ENCODE results near the gene IER3IP1. TPM values are rescaled to one million over a fixed set of nuclear protein-coding genes. Genes with fewer than 3 reads are reported as not detected.
A peak's percentile ranks its signal among the peaks of the same experiment; 100 is the strongest.

Gene IER3IP1
- polyA plus RNA-seq, 1 donor from 2014 or later, result 12.7 TPM

DNA sequence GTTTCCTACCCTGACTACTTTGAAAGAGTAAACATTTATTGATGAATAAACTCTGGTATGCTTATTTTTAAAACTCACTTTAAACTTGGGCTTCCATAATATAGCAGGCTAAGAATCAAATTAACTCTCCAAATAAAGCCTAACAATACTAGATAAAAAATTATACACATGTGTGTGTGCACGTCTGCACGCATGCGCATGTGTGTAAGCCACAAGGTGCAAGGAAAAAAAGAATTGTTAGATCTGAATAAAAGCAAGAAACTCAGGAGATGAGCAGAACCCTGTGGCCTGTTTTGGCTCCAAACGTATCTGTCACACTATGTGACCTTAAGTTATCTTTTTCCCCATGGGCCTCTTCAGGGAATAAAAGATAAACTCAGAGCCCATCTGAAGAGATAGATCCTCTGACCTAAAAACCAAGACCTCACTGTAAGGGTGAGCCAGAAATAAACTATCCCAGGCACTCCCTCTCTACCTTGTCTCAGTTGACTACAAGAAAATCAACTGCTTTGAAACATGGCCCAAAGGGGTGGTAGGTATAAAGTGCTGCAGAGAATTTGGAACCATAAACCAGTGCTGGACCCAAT lies 32.2 kb downstream of the IER3IP1 start:
- Mint-ChIP-seq H3K4me3 (no peak overlapping the region), H3K36me3 (peaks cover 7% of the 10 kb centered on the region), H3K27ac (no peak overlapping the region), H3K27me3 (no peaks in the 10 kb centered on the region), H3K4me1 (peaks cover 25 to 30% (median 30%) of the 10 kb centered on the region in 3 donors), H3K9me3 (no peaks in the 10 kb centered on the region)

DNA sequence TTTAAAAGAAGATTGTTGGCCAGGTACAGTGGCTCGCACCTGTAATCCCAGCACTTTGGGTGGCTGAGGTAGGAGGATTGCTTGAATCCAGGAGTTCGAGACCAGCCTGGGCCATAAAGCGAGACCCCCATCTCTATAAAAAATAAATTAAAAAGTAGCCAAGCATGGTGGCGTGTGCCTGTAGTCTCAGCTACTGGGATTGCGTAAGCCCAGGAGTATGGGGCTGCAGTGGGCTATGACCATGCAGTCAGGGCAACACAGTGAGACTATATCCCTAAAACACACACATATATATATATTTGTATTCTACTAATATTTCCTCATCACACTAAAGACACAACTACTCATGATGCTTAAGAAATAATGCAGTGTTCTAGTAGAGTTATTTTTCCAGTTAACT lies 33.0 kb downstream of the IER3IP1 start:
- no peaks in the 10 kb centered on the region for H3K27me3 Mint-ChIP-seq
- peaks cover 7% of the 10 kb centered on the region for H3K36me3 Mint-ChIP-seq

DNA sequence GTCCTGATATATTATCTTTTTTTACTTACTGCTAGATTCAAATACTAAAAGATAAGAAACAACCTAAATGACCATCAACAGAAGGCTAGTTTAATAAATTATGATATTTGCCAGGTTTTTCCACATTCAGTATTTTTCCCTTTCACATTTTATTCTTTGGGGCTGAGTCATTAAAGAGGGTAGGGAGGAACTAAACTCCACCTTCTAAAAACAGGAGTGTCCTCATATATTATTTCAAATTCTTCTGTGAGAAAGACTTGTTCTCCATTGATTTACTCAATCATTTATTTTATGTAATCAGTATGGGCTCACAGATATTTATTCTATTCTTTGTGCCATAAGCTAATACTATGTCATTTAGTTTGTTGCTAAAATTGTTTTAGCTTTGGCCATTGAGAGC lies 34.9 kb downstream of the IER3IP1 start:
- H3K36me3 Mint-ChIP-seq, result peaks cover 9% of the 10 kb centered on the region
- H3K27ac Mint-ChIP-seq, result no peak overlapping the region
- peaks cover 12 to 18% (median 17%) of the 10 kb centered on the region in 3 donors for H3K4me1 Mint-ChIP-seq
- H3K4me3 Mint-ChIP-seq, result no peak overlapping the region
- no peaks in the 10 kb centered on the region for H3K9me3 Mint-ChIP-seq
- H3K27me3 Mint-ChIP-seq, result no peaks in the 10 kb centered on the region

More for the DNA sequence above, 33.0 kb downstream of the IER3IP1 start:
- H3K9me3 Mint-ChIP-seq, result no peaks in the 10 kb centered on the region
- no peak overlapping the region for H3K27ac Mint-ChIP-seq
- H3K4me3 Mint-ChIP-seq, result no peak overlapping the region
- H3K4me1 Mint-ChIP-seq, result peaks cover 18 to 24% (median 23%) of the 10 kb centered on the region in 3 donors

DNA sequence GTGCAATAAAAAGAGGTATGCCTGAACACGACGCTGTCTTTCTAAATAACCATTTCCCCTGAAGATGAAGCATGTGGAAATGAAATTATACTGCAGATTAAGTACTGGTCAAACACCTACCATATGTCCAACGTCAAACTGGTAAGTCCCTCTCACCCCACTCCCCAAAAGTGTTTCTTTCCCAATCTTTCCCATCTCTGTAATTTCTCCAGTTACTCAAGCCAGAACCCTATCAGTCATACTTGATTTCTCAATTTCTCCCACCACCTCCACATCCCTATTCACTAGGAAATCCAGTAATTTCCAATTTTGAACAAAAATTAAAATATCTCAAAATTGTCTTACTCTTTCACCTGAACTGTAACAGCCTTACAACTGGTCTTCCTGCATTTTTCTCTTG lies 55.0 kb downstream of the IER3IP1 start:
- peaks cover 0 to 2% (median 0%) of the 10 kb centered on the region in 3 donors for H3K9me3 Mint-ChIP-seq
- no peak overlapping the region for H3K4me3 Mint-ChIP-seq
- peaks cover 17% of the 10 kb centered on the region for H3K36me3 Mint-ChIP-seq
- H3K4me1 Mint-ChIP-seq, result no peaks in the 10 kb centered on the region
- H3K27ac Mint-ChIP-seq, result no peak overlapping the region
- H3K27me3 Mint-ChIP-seq, result no peaks in the 10 kb centered on the region

DNA sequence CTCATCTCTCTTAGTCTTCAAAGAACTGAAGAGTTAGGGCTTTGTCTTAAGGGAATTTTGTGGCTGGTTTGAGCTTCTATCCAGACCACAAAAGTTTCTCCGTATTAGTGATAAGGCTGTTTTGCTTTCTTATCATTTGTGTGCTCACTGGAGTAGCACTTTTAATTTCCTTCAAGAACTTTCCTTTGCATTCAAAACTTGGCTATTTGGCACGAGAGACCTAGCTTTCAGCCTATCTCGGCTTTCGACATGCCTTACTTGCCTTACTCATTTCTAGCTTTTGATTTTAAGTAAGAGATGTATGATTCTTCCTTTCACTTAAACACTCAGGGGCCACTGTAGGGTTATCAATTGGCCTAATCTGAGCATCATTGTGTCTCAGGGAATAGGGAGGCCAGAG lies 55.7 kb downstream of the IER3IP1 start:
- H3K9me3 Mint-ChIP-seq, result peaks cover 0 to 2% (median 0%) of the 10 kb centered on the region in 3 donors
- H3K36me3 Mint-ChIP-seq, result peaks cover 13% of the 10 kb centered on the region
- no peaks in the 10 kb centered on the region for H3K4me1 Mint-ChIP-seq
- H3K27ac Mint-ChIP-seq, result no peak overlapping the region
- no peak overlapping the region for H3K4me3 Mint-ChIP-seq
- no peaks in the 10 kb centered on the region for H3K27me3 Mint-ChIP-seq

DNA sequence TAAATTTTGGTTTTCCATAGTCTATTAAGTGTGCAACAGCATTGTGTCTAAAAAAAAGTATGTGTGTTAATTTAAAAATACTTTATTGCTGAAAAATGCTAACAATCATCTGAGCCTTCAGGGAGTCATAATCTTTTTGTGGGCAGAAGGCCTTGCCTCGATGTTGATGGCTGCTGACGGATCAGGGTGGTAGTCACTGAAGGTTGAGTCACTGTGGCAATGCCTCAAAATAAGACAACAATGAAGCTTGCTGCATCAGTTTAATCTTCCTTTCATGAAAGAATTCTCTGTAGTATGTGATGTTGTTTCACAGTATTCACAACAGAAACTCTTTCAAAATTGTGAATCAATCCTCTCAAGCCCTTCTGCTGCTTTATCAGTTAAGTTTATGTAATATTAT lies 57.2 kb downstream of the IER3IP1 start:
- Mint-ChIP-seq H3K4me3 (no peak overlapping the region), H3K9me3 (peaks cover 0 to 2% (median 0%) of the 10 kb centered on the region in 3 donors), H3K27ac (no peak overlapping the region), H3K36me3 (peaks cover 11% of the 10 kb centered on the region), H3K27me3 (no peaks in the 10 kb centered on the region), H3K4me1 (no peaks in the 10 kb centered on the region)

DNA sequence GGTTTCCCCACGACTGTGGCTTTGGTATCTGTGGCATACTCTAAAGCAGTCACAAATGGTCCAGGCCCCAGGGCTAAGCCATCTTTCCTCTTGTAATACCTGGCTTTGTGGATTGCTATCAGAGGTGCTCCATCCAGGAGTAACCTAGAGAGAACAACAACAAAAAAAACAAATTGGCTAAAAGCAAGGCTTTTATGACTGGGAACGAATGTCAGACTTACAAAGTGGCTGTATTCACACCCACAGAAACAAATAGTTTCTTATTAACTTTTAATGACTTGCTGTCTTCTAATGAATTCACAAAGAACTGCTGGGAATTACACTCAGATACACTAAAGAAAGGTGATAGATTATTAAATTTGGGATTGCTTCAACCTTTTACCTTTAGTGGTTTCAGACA lies 61.0 kb downstream of the IER3IP1 start:
- Mint-ChIP-seq H3K9me3 (peaks cover 0 to 2% (median 0%) of the 10 kb centered on the region in 3 donors), H3K4me1 (no peaks in the 10 kb centered on the region), H3K27ac (no peak overlapping the region), H3K4me3 (no peak overlapping the region), H3K36me3 (peaks cover 2% of the 10 kb centered on the region), H3K27me3 (no peaks in the 10 kb centered on the region)

DNA sequence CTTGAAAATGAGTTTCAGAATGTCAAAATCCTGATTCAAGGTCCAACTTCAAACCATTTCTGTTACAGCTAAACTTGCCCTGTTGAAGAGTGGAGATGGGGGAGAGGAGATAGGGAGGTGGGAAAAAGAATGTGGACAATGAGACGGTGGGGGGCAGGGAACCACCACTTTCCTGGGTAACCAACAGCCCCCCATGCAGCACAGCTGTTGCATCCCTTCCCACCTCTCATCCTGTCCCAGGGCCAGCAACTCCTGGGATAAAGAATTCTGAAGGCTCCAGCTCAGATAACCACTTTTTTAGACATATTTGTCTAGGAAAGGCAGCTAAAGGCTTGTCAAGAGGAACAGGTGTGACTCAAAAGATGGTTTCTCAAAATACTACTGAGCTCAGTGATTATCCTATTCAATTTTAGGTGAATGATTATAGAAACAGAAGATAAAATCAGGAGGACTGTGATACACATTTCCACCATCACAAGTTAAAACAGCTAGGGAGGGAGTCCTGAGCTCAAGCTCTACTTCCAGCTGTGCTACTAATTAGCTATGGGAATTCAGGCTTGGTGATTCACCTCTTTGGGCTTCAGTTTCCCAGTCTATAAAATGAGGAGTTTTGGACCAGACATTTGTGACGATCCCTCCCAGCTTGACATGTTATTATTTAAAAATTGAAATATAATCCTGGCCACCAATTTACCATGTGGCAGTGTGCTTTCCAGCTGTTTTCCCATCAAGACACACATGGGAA lies 62.2 kb downstream of the IER3IP1 start:
- Mint-ChIP-seq H3K27me3 (no peaks in the 10 kb centered on the region), H3K4me1 (no peaks in the 10 kb centered on the region), H3K27ac (no peak overlapping the region), H3K9me3 (no peaks in the 10 kb centered on the region), H3K4me3 (no peak overlapping the region), H3K36me3 (peaks cover 2% of the 10 kb centered on the region)

DNA sequence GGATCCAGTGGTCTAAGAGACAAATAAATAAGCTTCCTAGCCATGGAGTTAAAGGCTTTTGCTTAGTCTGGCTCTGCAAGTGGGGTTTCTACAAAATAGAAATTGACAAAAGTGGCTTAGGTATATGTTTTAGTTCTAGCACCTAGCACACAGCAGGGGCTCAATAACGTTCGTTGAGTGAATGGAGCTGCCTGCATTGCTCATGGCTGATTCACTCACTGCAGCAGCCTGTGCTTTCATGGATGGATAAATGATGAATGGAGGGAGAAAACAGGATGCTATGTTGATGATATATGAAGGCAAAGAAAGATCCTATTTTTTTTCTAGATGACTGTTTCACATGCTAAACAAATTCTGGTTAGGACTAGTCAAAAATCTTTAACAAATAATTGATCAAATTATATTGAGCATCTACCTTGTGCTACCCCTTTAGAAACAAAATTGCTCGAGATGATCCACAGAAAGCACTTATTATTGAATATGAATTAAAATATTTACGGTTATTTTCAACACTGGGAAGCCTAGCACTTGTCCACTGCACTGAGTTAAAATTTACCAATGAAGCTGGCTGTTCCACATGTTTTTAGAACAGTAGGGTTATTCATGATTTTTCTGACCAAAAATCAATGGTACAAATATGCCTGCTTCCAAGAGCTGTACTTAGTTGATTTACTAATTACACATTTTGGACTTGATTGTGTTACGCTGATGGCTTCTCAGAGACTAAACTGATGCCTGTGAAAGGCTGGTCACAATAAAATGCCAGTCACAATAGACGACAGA lies 65.5 kb downstream of the IER3IP1 start:
- Mint-ChIP-seq H3K27ac (no peak overlapping the region), H3K9me3 (no peaks in the 10 kb centered on the region), H3K4me1 (no peaks in the 10 kb centered on the region), H3K36me3 (peaks cover 1% of the 10 kb centered on the region), H3K27me3 (no peaks in the 10 kb centered on the region), H3K4me3 (no peak overlapping the region)

DNA sequence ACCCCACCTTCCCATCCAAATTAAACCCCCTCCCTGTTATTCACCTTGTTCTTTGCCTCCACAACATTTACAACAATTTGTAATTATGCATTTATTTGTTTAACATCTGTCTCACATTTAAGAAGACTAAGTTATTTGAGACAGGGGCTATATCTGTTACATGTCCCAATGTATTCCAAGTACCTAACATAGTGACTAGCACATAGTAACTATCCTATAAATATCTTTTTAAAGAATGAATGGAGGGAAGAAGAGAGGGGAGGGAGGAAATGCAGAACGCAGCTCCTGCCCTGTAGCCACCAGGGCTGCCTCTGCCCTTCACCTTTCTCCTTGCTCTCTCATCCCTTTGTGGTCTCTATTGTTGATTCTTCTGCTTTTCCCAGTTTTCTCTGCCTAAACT lies 66.4 kb downstream of the IER3IP1 start:
- Mint-ChIP-seq H3K27ac (peak overlapping the region in 1 of 3 donors; percentile 31), H3K36me3 (peaks cover 1% of the 10 kb centered on the region), H3K27me3 (no peaks in the 10 kb centered on the region), H3K9me3 (no peaks in the 10 kb centered on the region), H3K4me1 (no peaks in the 10 kb centered on the region), H3K4me3 (no peak overlapping the region)

DNA sequence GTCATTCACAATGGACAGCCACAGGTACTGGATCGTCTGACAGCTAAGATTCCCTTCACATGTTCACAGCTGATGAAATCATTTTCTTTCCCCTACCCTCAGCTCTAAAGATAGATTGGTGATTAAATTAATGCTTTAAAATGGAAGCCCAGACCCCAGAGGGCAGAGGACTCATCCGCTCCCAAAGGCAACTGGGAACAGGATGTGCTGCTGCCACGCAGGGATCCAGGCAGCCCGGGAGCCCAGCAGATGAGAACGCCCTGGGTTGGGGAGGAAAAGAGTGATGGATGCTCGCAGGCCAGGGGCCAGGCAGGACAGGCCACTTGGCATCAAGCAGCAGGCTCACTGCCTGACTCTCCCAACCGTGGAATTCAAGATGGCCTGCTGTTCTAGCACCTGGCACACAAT lies 67.2 kb downstream of the IER3IP1 start:
- Mint-ChIP-seq H3K27ac (peak overlapping the region in 1 of 3 donors; percentile 31), H3K4me1 (no peaks in the 10 kb centered on the region), H3K4me3 (no peak overlapping the region), H3K27me3 (no peaks in the 10 kb centered on the region), H3K9me3 (no peaks in the 10 kb centered on the region), H3K36me3 (peaks cover 1% of the 10 kb centered on the region)

DNA sequence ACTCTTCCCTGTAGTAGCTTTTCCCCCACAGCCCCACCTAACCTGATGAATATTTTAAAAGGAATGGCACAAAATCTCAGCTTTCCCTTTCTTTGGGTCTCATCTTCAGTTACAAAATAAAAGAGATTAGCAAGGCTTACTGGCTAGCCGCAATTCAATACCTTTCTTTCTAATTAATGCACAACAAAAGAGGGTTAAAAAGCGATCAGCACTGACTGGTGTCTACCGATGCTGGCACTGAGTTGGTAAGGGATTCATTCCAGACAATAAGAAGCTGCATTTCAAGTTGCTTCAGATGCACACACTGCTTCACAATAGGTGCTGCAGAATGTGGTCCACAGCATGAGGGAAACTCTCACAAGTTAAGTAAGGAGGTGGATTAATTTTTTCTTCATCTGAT lies 67.8 kb downstream of the IER3IP1 start:
- H3K27me3 Mint-ChIP-seq, result no peaks in the 10 kb centered on the region
- no peaks in the 10 kb centered on the region for H3K9me3 Mint-ChIP-seq
- peaks cover 3% of the 10 kb centered on the region for H3K36me3 Mint-ChIP-seq
- peaks cover 0 to 1% (median 0%) of the 10 kb centered on the region in 3 donors for H3K4me1 Mint-ChIP-seq
- H3K27ac Mint-ChIP-seq, result no peak overlapping the region
- H3K4me3 Mint-ChIP-seq, result no peak overlapping the region
